Measurements from ENCODE around the gene KIF3B. TPM values are rescaled to one million over a fixed set of nuclear protein-coding genes. Genes with fewer than 3 reads are reported as not detected.
A peak's percentile ranks its signal among the peaks of the same experiment; 100 is the strongest.

KIF3B gene
- total RNA-seq, 1 donor from 2014 or later: 37.0 TPM

- no peak for DNase-seq (ENCODE audit: low read depth)
- TF ChIP-seq, protein P1, sequence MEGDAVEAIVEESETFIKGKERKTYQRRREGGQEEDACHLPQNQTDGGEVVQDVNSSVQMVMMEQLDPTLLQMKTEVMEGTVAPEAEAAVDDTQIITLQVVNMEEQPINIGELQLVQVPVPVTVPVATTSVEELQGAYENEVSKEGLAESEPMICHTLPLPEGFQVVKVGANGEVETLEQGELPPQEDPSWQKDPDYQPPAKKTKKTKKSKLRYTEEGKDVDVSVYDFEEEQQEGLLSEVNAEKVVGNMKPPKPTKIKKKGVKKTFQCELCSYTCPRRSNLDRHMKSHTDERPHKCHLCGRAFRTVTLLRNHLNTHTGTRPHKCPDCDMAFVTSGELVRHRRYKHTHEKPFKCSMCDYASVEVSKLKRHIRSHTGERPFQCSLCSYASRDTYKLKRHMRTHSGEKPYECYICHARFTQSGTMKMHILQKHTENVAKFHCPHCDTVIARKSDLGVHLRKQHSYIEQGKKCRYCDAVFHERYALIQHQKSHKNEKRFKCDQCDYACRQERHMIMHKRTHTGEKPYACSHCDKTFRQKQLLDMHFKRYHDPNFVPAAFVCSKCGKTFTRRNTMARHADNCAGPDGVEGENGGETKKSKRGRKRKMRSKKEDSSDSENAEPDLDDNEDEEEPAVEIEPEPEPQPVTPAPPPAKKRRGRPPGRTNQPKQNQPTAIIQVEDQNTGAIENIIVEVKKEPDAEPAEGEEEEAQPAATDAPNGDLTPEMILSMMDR (IDR thresholded peaks at IDR 0.05; ENCODE audit: insufficient read depth, low read length, poor library complexity, severe bottlenecking): no peak
- Histone ChIP-seq H3K27me3 (ENCODE audit: control insufficient read depth, insufficient read depth, low read length) (no peaks in the 10 kb centered on the region), H3K4me3 (ENCODE audit: low read depth, low read length) (peak overlapping the region; percentile 49), H3K36me3 (ENCODE audit: control insufficient read depth, insufficient read depth, low read length) (no peaks in the 10 kb centered on the region)
These were observed 79.3 kb downstream of the KIF3B start for GRCh38 chr20:32356622-32357374.

- H3K27me3 ChIP-seq (ENCODE audit: control insufficient read depth, insufficient read depth, low read length): no peaks in the 10 kb centered on the region
- H3K36me3 ChIP-seq (ENCODE audit: control insufficient read depth, insufficient read depth, low read length): no peaks in the 10 kb centered on the region
- TF ChIP-seq, protein P1 (IDR thresholded peaks at IDR 0.05; ENCODE audit: insufficient read depth, low read length, poor library complexity, severe bottlenecking): no peak
- no peak for DNase-seq (ENCODE audit: low read depth)
- H3K4me3 ChIP-seq (ENCODE audit: low read depth, low read length): peak overlapping the region; percentile 49
These were observed 80.0 kb downstream of the KIF3B start for GRCh38 chr20:32357375-32357868.

- no peaks in the 10 kb centered on the region for H3K27me3 ChIP-seq (ENCODE audit: control insufficient read depth, insufficient read depth, low read length)
- H3K36me3 ChIP-seq (ENCODE audit: control insufficient read depth, insufficient read depth, low read length): no peaks in the 10 kb centered on the region
- DNase-seq (ENCODE audit: low read depth): peak; percentile 85
- TF ChIP-seq, protein P1 (IDR thresholded peaks at IDR 0.05; ENCODE audit: insufficient read depth, low read length, poor library complexity, severe bottlenecking): no peak
- H3K4me3 ChIP-seq (ENCODE audit: low read depth, low read length): peak within 1 kb of the TSS; percentile 49
These were observed 80.6 kb downstream of the KIF3B start, which contains the start of gene ASXL1 for GRCh38 chr20:32357869-32358631. Gene ASXL1, plus strand, starts transcription at chr20:32358331. Its CDS starts 445 bp downstream, at chr20:32358776.

DNA sequence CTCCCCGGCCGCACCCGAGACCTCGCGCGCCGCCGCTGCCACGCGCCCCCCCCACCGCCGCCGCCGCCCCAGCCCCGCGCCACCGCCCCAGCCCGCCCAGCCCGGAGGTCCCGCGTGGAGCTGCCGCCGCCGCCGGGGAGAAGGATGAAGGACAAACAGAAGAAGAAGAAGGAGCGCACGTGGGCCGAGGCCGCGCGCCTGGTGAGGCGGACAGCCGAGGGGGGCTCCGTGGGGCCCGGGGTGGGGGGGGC, 81.1 kb downstream of the KIF3B start:
- TF ChIP-seq, protein P1 (IDR thresholded peaks at IDR 0.05; ENCODE audit: insufficient read depth, low read length, poor library complexity, severe bottlenecking): no peak
- Histone ChIP-seq H3K27me3 (ENCODE audit: control insufficient read depth, insufficient read depth, low read length) (no peaks in the 10 kb centered on the region), H3K36me3 (ENCODE audit: control insufficient read depth, insufficient read depth, low read length) (no peaks in the 10 kb centered on the region), H3K4me3 (ENCODE audit: low read depth, low read length) (peak overlapping the region; percentile 49)
- DNase-seq (ENCODE audit: low read depth): no peak

- Histone ChIP-seq H3K27me3 (ENCODE audit: control insufficient read depth, insufficient read depth, low read length) (no peaks in the 10 kb centered on the region), H3K4me3 (ENCODE audit: low read depth, low read length) (peak overlapping the region; percentile 49), H3K36me3 (ENCODE audit: control insufficient read depth, insufficient read depth, low read length) (no peaks in the 10 kb centered on the region)
- TF ChIP-seq, protein P1 (IDR thresholded peaks at IDR 0.05; ENCODE audit: insufficient read depth, low read length, poor library complexity, severe bottlenecking): no peak
- no peak for DNase-seq (ENCODE audit: low read depth)
These were observed 81.6 kb downstream of the KIF3B start for GRCh38 chr20:32358883-32359632.

Data from kidney epithelial cell (primary cell).